SIG-M5 treated with dmso at 0.1 percent for 504 hours (cell line): ENCODE data around the gene HRC.
"Not testable (repeated sequence)": the region's sequence is repeated elsewhere in the genome, so short reads cannot be mapped to it uniquely, and the experiment has no call there.

ENCODE experiments used
- DNase-seq: peaks from one replicate; lab custom pipeline; 2025; ENCODE audit not compliant: unreplicated experiment; lab: John Stamatoyannopoulos, UW

HRC gene

DNA sequence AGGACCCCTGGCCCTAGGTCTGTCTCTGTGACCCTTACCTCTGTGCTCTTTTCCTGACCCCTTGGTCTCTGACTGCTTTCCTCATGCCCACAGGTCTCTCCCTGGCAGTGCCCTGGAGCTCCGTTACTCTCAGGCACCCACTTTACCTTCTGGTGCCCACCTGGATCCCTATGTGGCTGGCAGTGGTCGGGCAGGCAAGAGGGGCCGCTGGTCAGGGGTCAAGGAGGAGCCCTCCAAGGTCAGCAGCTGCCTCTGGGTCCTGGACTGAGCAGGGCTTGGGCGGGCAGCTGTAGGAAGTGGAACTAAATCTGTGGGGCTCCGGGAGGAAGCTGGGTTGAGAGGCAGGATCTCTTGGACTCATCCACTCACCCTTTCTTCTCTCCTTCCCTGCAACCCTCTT is 19.5 kb downstream of the HRC start:
- no peak for DNase-seq

DNA sequence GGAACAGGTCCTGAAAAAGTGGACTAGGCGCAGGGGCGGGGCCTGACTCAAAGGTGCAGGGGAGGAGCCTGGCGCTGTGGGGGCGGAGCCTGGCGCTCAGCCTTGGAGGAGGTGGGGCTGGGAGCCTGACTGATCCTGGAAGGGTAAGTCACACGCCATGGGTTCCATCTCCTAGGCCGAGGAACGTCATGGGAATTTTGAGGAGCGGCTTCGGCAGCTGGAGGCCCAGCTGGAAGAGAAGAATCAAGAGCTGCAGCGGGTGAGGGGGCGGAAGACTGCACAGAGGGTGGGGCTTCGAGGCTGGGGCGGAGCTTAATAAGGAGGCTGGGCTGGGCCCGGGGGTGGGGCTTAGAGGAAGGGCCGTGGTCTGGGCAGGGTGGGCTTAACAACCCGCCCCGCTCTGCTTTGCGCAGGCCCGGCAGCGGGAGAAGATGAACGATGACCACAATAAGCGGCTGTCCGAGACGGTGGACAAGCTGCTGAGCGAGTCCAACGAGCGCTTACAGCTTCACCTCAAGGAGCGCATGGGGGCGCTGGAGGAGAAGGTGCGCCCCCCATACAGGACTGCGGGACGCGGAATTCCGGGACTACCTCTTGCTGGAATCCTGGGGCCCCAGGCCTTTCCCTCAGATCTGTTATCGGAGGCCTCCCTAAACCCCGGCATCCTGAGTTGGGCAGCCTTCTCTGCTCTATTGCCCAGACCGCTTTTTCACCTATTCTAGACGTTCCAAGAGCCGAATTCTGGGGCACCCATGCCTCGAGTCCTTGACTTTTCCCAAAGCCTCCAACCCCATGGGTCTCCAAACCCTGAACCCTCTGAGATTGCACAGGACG is 21.4 kb downstream of the HRC start:
- DNase-seq = no peak

DNA sequence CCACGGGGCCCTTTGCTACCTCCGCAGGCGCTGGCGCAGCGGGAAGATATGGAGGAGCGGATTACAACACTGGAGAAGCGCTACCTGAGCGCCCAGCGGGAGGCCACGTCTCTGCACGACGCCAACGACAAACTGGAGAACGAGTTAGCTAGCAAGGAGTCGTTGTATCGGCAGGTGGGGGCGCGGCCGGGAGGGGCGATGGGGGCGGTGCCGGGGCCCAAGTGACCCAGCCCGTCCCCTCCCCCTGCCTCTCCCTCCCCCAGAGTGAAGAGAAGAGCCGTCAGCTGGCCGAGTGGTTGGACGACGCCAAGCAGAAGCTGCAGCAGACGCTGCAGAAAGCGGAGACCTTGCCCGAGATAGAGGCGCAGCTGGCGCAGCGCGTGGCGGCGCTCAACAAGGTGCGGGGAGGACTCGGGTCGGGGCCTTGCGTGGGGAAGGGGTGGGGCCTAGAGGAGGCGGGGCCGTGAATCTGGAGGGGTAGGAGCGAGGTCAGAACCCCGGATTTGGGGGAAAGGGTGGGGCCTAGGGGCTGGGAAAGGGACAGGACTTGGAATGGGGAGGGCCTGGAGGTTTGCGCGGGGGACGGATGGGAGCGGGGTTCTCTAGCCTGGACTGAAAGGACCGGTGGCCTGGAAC is 22.1 kb downstream of the HRC start:
- no peak for DNase-seq

DNA sequence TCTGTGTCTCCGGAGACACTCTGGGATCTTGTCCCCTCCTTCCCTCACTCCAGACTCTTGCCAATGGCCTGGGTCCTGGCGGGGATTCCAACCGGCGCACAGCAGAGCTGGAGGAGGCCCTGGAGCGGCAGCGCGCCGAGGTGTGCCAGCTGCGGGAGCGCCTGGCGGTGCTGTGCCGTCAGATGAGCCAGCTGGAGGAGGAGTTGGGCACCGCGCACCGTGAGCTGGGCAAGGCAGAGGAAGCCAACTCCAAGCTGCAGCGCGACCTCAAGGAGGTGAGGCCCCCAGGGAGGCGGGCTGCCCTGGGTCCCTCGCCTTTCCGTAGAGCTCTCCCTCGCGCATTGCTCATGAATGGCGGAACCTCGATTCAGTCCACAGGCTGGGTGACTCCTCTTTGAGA is 24.9 kb downstream of the HRC start:
- no peak for DNase-seq

DNA sequence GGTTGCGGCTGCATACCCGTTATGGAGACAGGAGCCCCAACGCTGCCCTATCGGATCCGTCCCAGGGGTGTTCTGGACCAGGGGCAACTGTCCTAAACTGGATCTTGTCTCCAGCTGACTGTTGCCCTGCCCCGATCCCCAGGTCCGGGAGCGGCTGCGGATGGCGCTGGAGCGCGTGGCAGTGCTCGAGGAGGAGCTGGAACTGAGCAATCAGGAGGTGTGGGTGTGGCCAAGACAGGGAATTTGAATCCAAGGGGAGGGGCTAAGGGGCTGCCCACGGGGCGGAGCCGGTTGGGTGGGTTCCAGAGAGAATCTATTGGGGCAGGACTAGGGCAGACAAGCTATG is 26.0 kb downstream of the HRC start:
- DNase-seq = no peak

DNA sequence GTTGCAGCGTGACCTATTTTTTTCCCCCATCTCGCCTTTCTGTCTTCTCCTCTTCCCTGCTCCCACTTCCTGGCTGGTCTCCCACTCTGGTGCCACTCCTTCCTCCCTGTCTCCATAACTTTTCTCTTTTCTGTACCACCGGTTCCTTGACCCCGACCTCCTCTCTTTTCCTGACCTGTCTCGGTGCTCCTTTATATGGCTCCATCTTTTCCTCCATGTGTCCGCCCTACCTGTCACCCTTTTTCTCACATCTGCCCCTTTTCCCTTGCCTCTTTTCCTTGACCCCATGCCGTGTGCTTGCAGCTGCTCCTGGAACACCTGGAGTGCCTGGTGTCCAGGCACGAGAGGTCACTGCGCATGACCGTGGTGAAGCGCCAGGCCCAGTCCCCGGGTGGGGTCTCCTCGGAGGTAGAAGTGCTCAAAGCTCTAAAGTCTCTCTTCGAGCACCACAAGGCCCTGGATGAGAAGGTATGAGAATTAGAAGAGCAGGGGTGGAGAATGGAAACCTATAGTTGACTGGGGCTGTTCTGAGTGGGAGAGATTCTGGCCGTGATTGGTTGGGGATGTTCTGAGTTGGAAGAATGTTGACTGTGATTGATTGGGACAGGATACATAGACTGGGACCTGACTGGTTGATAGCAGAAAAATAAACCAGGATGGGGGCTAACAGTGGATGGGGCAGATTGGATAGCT is 26.5 kb downstream of the HRC start:
- no peak for DNase-seq

DNA sequence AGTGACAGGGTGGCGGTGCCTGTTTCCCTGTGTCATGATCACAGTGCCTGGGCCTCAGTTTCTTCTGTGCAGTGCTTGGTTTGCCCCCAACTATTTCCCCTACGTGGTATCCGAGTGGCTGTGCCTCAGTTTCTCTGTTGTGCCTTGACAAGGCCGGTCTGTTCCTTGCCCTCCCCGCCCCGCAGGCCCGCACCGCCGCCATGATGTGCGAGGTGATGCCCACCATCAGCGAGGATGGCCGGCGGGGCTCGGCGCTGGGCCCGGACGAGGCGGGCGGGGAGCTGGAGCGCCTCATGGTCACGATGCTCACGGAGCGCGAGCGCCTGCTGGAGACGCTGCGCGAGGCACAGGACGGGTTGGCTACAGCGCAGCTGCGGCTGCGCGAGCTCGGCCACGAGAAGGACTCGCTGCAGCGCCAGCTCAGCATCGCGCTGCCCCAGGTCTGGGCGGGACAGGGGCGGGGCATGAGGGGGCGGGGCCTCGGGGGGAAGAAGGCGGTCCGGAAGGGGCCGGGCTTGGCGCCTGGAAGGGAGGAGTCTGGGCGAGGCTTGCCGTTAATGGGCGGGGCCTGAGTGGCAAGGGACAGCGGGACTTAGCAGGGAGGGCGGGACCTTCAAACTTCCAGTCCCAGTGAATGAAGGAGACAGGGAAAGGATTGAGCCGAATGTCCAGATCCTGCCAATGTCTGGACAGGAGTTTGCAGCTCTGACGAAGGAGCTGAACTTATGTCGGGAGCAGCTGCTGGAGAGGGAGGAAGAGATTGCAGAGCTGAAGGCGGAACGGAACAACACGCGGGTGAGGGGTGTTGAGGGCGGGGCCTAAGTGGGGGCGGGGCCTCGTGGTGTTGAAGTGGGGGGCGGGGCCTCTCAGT is 27.3 kb downstream of the HRC start:
- DNase-seq = peak; percentile 88

DNA sequence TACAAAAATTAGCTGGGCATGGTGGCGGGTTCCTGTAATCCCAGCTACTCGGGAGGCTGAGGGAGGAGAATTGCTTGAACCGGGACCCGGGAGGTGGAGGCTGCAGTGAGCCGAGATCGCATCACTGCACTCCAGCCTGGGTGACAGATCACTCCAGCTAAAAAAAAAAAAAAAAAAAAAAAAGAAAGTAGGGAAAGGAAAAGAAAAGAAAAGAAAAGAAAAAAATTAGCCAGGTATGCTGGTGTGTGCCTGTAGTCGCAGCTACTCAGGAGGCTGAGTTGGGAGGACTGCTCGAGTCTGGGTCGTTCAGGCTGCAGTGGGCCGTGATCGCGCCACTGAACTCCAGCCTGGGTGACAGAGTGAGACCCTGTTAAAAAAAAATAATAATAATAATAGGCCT is 28.0 kb downstream of the HRC start:
- DNase-seq = not testable (repeated sequence)

DNA sequence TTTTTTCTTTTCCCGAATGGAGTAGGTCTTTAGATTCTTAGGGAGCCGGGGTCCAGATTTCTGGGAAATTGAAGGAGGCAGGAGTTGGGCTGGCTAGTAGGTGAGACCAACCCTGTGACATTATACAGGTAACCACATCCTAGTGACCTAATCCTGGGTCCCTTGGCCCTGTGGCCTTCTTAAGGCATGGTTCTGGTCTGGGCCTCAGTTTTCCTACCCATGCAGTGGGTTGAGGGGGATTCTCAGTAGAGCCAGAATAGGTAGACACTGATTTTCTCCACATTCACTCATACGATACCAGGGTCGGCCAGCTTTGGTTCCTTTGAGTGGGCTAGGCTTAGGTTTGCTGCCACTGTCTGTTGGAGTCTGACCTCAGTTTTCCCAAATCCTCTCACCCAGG is 28.6 kb downstream of the HRC start:
- no peak for DNase-seq

GRCh38 chr19:49125025-49125731 is 30.0 kb downstream of the HRC start:
- peak; percentile 52 for DNase-seq

GRCh38 chr19:49123285-49123684 is 31.9 kb downstream of the HRC start:
- DNase-seq = not testable (repeated sequence)

GRCh38 chr19:49121841-49122240 is 33.4 kb downstream of the HRC start:
- not testable (repeated sequence) for DNase-seq

GRCh38 chr19:49120868-49121267 is 34.3 kb downstream of the HRC start:
- DNase-seq = no peak

- DNase-seq = no peak
These were observed 34.9 kb downstream of the HRC start for GRCh38 chr19:49120325-49120683.

GRCh38 chr19:49119411-49120324 is 35.5 kb downstream of the HRC start, which contains the start of gene PPFIA3:
Gene PPFIA3, plus strand, starts transcription at chr19:49119544. Its CDS starts 8,330 bp downstream, at chr19:49127874.
- DNase-seq = no peak

DNA sequence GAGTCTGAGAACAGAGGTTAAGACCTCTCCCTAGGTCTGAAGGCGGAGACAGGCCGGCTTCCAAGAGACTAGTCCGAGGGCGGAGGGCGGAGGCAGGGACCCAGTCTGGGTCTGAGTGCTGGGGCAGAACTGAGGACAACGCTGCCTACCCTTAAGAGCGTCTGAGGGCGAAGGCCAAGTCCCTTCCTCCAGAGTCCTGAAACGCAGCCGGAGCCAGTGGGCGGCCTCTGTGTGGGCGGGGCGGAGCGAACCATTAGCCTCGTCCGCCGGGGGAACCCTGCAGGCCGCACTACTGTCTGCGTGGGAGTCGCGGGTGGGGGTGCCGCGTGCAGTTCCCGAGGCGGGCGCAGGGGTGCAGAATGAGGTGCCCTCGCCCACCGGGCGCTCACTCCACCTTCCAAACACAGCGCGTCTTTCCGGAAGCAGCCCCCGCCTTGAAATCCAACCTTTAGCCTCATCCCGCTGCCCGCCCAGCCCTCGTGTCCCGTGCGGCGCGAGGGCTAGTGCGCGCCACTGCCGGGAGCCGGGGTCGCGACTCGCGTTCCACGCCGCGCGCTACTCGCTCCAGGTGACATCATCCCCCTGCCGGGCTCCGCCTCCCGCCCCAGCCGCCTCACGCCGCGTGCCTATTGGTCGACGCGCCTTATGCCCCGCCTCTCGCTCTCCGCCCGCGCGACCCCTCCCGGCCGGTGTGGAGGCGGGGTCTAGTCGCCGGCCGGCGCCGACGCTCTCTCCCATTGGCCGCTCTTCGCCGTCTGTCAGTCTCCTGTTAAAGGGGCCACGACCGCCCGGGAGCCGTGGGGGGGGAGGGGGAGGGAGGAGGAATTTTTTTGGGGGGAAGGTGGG is 36.4 kb downstream of the HRC start, which contains the start of gene C19orf73:
C19orf73 (minus strand) TSS at position 579 of the 846 bp plus-strand sequence; CDS start at position 458, 121 bp downstream.
- peak; percentile 92 for DNase-seq

- no peak for DNase-seq
These were observed 37.3 kb downstream of the HRC start for GRCh38 chr19:49117677-49118564.
